HEK293 (cell line): ENCODE results near the gene ATP2C1.

Experiments used
- CTCF ChIA-PET: fragments of 350-600 bp; formaldehyde crosslinking; extraction: SDS; loops from one replicate; lab custom pipeline; 2021; ENCODE audit warnings: antibody characterized with exemption; lab: Yijun Ruan, JAX
- POLR2A ChIA-PET: fragments of 300-600 bp; formaldehyde crosslinking; extraction: SDS; loops from one replicate; lab custom pipeline; 2020; ENCODE audit warnings: antibody characterized with exemption, inconsistent platforms; lab: Yijun Ruan, JAX
- H3K27ac ChIP-seq: fragments of 200-500 bp; sonication (Bioruptor generic); 2 replicates; pipeline ENCODE4 v1.5.1; 2014; ENCODE audit warnings: low read depth, low read length, control low read depth, inconsistent platforms; ENCODE audit errors: extremely low read depth
- H3K36me3 ChIP-seq, 2 experiments: fragments of 200-500 bp in 1 of 2; sonication (Bioruptor generic) in 1 of 2; 1 replicate in 1 of 2; 2 replicates in 1 of 2; pipeline ENCODE4 v1.5.1; 2014 to 2017; ENCODE audit warnings: inconsistent platforms in 2 of 2, low read length in 2 of 2; ENCODE audit not compliant: control insufficient read depth in 2 of 2, insufficient read depth in 1 of 2
- H3K4me1 ChIP-seq: fragments of 200-500 bp; sonication (Bioruptor generic); 2 replicates; pipeline ENCODE4 v1.5.1; 2014; ENCODE audit warnings: mild to moderate bottlenecking, low read length, inconsistent platforms; ENCODE audit not compliant: control insufficient read depth, insufficient read depth
- H3K4me3 ChIP-seq: 2 replicates; pipeline ENCODE4 v1.5.1; 2011; ENCODE audit warnings: low read depth, mild to moderate bottlenecking, control low read depth, low read length, moderate library complexity
- H3K9me3 ChIP-seq: fragments of 200-500 bp; sonication (Bioruptor generic); 2 replicates; pipeline ENCODE4 v1.5.1; 2014; ENCODE audit warnings: low read depth, low read length, inconsistent platforms; ENCODE audit not compliant: control insufficient read depth, insufficient read depth
- ZFHX2 ChIP-seq: fragments of 450-650 bp; formaldehyde crosslinking; conservative IDR thresholded peaks from 2 replicates; pipeline ENCODE4 v1.5.1; 2016; ENCODE audit warnings: missing biosample characterization, missing genetic modification characterization
- ZNF350 ChIP-seq: fragments of 450-650 bp; formaldehyde crosslinking; IDR thresholded peaks from 2 replicates; pipeline ENCODE4 v1.5.0; 2017; ENCODE audit warnings: missing biosample characterization, mild to moderate bottlenecking, missing genetic modification characterization
- ZNF529 ChIP-seq: fragments of 450-650 bp; formaldehyde crosslinking; IDR thresholded peaks from 2 replicates; pipeline ENCODE4 v1.5.1; 2017; ENCODE audit warnings: missing genetic modification characterization, missing biosample characterization; ENCODE audit not compliant: insufficient replicate concordance
- ZNF654 ChIP-seq: fragments of 450-650 bp; formaldehyde crosslinking; IDR thresholded peaks from 2 replicates; pipeline ENCODE4 v1.5.1; 2016; ENCODE audit warnings: low read depth, missing biosample characterization, missing genetic modification characterization

Gene ATP2C1

GRCh38 chr3:131050001-131050400 lies 156.1 kb downstream of the ATP2C1 start (continued):
- TF ChIP-seq ZNF350 (tag by site-specific recombination), result no peak
- TF ChIP-seq ZFHX2 (tag by site-specific recombination), result no peak

- no peak overlapping the region for H3K4me3 ChIP-seq
- H3K9me3 ChIP-seq, result no peaks in the 10 kb centered on the region
- H3K36me3 ChIP-seq, result no peaks in the 10 kb centered on the region
- ChIA-PET CTCF (no interaction called here), POLR2A (no interaction called here)
- H3K27ac ChIP-seq, result no peak overlapping the region
- no peaks in the 10 kb centered on the region for H3K4me1 ChIP-seq
- TF ChIP-seq ZNF529 (tag by site-specific recombination) (no peak), ZNF654 (peak; percentile 39)
Observed at GRCh38 chr3:131053043-131053859, 159.4 kb downstream of the ATP2C1 start.
